ENCODE data around the gene UBL3. TPM values are rescaled to one million over a fixed set of nuclear protein-coding genes. Genes with fewer than 3 reads are reported as not detected.

The UBL3 gene, protein sequence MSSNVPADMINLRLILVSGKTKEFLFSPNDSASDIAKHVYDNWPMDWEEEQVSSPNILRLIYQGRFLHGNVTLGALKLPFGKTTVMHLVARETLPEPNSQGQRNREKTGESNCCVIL
- total RNA-seq (10 to 100 TPM; 26.0 to 39.1 (median 35.5) TPM), polyA plus RNA-seq (10 to 100 TPM; 10.2 to 17.0 (median 14.6) TPM)
- long read RNA-seq, donor 1, full-length matches to known transcripts, result 8 of 8 reads
- long read RNA-seq, donor 1, partial matches to known transcripts, result 0 of 8 reads
- long read RNA-seq, donor 1, other reads (novel, unspliced or antisense), result 0 of 8 reads
- long read RNA-seq, donor 2, full-length matches to known transcripts, result 15 of 24 reads
- long read RNA-seq, donor 2, partial matches to known transcripts, result 9 of 24 reads
- long read RNA-seq, donor 2, other reads (novel, unspliced or antisense), result 0 of 24 reads

DNA sequence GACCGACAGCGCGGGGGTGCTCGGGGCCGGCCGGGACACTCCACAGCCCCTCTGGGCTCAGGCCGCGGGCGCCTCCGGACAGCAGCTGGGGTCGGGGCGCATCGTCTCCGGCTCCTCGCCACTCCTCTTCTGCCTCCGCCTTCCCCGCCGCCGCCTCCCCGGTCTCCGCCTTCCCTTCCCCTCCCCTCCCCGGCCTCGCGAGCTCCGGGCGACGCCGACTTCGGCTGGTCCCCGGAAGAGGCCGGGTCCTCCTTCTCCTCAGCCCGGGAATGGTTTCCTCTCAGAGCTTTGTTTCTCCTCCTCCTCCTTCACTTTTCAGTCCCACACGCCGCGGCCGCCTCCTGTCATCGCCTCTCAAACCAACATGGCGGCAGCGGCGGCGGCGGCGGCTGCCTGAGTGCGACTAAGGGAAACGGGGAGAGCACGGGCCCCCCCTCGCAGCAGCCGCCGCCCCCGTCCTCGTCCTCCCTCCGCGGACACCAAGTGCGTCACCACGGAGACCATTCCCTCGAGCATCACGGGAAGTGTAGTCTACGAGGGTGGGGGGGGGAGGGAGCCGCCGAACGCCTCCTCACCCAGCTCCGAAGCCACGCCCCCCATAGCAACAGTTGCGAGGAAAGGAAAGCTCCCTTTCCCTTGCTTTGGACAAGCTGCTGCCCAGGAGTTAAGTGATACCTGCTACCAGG is at the start of gene UBL3:
TSS of gene UBL3 (minus strand) at position 405 of the 686 bp plus-strand sequence. CDS start 1,079 bp downstream, outside the sequence.
- Histone ChIP-seq H3K27me3 (replicated peaks in 1 of 7) (no peaks in the 10 kb centered on the region), H3K4me1 (peaks cover 12 to 43% (median 34%) of the 10 kb centered on the region in 6 donors), H3K36me3 (no peaks in the 10 kb centered on the region), H3K4me3 (peak within 1 kb of the TSS; percentile 58 to 94 (median 72)), H3K9me3 (no peaks in the 10 kb centered on the region), H3K27ac (peak within 1 kb of the TSS; percentile 97 to 100 (median 98))
- intact Hi-C loops (cut with DNase I; ENCODE audit: low total_unique reads), result loop anchor here (10.0 kb wide), 1 partner anchor 274 kb away; no protein-coding TSS in a partner anchor
- TF ChIP-seq, protein P1, sequence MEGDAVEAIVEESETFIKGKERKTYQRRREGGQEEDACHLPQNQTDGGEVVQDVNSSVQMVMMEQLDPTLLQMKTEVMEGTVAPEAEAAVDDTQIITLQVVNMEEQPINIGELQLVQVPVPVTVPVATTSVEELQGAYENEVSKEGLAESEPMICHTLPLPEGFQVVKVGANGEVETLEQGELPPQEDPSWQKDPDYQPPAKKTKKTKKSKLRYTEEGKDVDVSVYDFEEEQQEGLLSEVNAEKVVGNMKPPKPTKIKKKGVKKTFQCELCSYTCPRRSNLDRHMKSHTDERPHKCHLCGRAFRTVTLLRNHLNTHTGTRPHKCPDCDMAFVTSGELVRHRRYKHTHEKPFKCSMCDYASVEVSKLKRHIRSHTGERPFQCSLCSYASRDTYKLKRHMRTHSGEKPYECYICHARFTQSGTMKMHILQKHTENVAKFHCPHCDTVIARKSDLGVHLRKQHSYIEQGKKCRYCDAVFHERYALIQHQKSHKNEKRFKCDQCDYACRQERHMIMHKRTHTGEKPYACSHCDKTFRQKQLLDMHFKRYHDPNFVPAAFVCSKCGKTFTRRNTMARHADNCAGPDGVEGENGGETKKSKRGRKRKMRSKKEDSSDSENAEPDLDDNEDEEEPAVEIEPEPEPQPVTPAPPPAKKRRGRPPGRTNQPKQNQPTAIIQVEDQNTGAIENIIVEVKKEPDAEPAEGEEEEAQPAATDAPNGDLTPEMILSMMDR (IDR thresholded peaks at IDR 0.05 in 8 of 11, conservative IDR thresholded peaks at IDR 0.05 in 3 of 11), result peak in 1 of 11 experiments; percentile 12
- TF ChIP-seq POLR2A (IDR thresholded peaks at IDR 0.05), result peak; percentile 63 to 91 (median 80)
- TF ChIP-seq POLR2AphosphoS5 (IDR thresholded peaks at IDR 0.05), result peak; percentile 95 to 97 (median 96)
- WGBS, 5 donors, result 0 to 1% (median 1%) methylated on average over 43 to 64 of the region's 64 CpGs
- peak; percentile 99 for DNase-seq

DNA sequence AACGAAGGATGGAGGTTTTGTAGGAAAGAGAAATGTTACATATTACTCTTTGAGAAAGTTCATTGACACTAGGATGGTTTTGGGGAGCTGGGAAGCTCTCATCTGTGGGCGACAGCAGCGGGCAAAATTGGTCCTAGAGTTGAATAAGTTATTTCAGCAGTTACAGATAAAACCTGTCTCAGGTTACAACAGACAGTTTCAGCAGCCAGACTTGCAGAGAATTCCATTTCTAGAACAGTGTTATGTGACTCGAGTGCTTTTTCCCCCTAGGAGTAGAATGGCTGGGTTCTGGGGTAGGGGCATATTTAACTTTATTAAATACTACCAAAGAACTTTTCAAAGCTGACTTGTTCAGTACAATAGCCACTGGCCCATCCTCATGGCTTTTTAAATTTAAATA is 46.7 kb upstream of the UBL3 start:
- intact Hi-C loops (cut with DNase I; ENCODE audit: low total_unique reads), result no loop called here
- H3K36me3 ChIP-seq, result no peaks in the 10 kb centered on the region
- TF ChIP-seq, protein P1 (IDR thresholded peaks at IDR 0.05 in 8 of 11, conservative IDR thresholded peaks at IDR 0.05 in 3 of 11), result no peak
- TF ChIP-seq POLR2AphosphoS5 (IDR thresholded peaks at IDR 0.05), result no peak
- no peak for TF ChIP-seq POLR2A (IDR thresholded peaks at IDR 0.05)
- H3K4me3 ChIP-seq, result no peak overlapping the region
- WGBS, 5 donors, result 77 to 88% (median 84%) methylated on average over 4 of the region's 4 CpGs
- DNase-seq, result no peak
- H3K27ac ChIP-seq, result no peak overlapping the region
- no peaks in the 10 kb centered on the region for H3K9me3 ChIP-seq
- H3K27me3 ChIP-seq (replicated peaks in 1 of 7), result no peaks in the 10 kb centered on the region
- H3K4me1 ChIP-seq, result peaks cover 0 to 7% (median 3%) of the 10 kb centered on the region in 6 donors

DNA sequence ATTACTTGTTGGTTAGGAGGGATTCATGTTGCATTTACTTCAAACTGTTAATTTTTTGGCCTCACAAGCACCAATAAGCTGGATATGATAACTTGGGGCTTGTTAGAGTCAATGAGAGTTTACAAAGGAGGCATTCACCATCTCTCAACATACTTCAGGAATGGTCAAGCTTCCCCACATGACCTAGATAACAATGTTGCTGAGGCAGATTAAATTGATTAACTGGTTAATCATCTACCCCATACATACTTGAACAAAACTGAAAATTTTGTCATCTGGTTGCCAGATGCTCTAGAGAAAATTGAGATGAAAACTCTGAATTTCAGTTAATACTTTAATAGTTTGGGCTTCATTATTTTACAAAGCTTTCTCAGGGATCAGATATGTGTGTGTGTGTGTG is 43.0 kb upstream of the UBL3 start:
- H3K36me3 ChIP-seq, result no peaks in the 10 kb centered on the region
- H3K9me3 ChIP-seq, result no peaks in the 10 kb centered on the region
- H3K4me1 ChIP-seq, result no peaks in the 10 kb centered on the region
- TF ChIP-seq POLR2AphosphoS5 (IDR thresholded peaks at IDR 0.05), result no peak
- TF ChIP-seq, protein P1 (IDR thresholded peaks at IDR 0.05 in 8 of 11, conservative IDR thresholded peaks at IDR 0.05 in 3 of 11), result no peak
- no peak for TF ChIP-seq POLR2A (IDR thresholded peaks at IDR 0.05)
- H3K4me3 ChIP-seq, result no peak overlapping the region
- intact Hi-C loops (cut with DNase I; ENCODE audit: low total_unique reads), result no loop called here
- no peaks in the 10 kb centered on the region for H3K27me3 ChIP-seq (replicated peaks in 1 of 7)
- no peak overlapping the region for H3K27ac ChIP-seq
- no peak for DNase-seq

DNA sequence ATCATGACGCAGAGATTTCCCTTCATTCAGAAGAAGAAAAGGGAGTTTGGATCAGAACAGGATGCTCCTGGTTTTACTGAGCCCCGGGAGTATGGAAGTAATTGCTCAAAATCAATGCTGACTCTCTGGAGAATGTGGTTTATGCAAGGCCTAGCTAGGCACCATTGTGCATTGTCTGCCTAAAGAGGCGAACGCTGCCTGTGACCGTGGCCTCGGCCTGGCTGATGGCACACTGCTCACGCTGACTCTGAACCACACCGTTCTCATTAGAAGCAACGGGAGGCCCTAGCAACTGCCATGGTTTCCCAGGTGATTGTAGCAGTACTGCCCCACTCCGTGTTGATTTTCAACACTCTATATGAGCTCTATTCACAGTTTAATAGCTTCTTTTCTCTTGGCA is 41.7 kb upstream of the UBL3 start:
- 83 to 92% (median 88%) methylated on average over 10 of the region's 10 CpGs for WGBS, 5 donors
- H3K36me3 ChIP-seq, result no peaks in the 10 kb centered on the region
- H3K27me3 ChIP-seq (replicated peaks in 1 of 7), result no peaks in the 10 kb centered on the region
- no peak for DNase-seq
- H3K4me3 ChIP-seq, result no peak overlapping the region
- TF ChIP-seq POLR2A (IDR thresholded peaks at IDR 0.05) (no peak), POLR2AphosphoS5 (IDR thresholded peaks at IDR 0.05) (no peak)
- TF ChIP-seq, protein P1 (IDR thresholded peaks at IDR 0.05 in 8 of 11, conservative IDR thresholded peaks at IDR 0.05 in 3 of 11), result no peak
- intact Hi-C loops (cut with DNase I; ENCODE audit: low total_unique reads), result no loop called here
- H3K4me1 ChIP-seq, result no peaks in the 10 kb centered on the region
- no peak overlapping the region for H3K27ac ChIP-seq
- H3K9me3 ChIP-seq, result no peaks in the 10 kb centered on the region
